Adrenal gland (tissue), 12 donors: ENCODE results near the gene PHACTR3. TPM values are rescaled to one million over a fixed set of nuclear protein-coding genes. Genes with fewer than 3 reads are reported as not detected.

ENCODE experiments used
- DNase-seq, 7 donors: peaks; one replicate each; pipeline ENCODE4 v3.0.0-alpha.2; 2019 to 2020
- H3K27ac ChIP-seq, 5 donors: fragments of 200-600 bp; sonication (generic) in 4 of 5; 1 replicate in 3 of 5; 2 replicates in 2 of 5; pipeline versions ENCODE4 v1.5.1 to v1.8.0; 2016 to 2020; ENCODE audit warnings: mild to moderate bottlenecking in 1 of 5
- H3K27me3 ChIP-seq: fragments of 200-600 bp; 2 replicates; pipeline ENCODE4 v1.8.0; 2021
- H3K36me3 ChIP-seq, 2 donors: fragments of 200-600 bp; replicated peaks in 1 of 2; 1 replicate in 1 of 2; 2 replicates in 1 of 2; pipeline versions ENCODE4 v1.5.1 to v1.8.0; 2018 to 2022
- H3K4me1 ChIP-seq, 2 donors: fragments of 200-600 bp; replicated peaks in 1 of 2; 1 replicate in 1 of 2; 2 replicates in 1 of 2; pipeline versions ENCODE4 v1.5.1 to v1.8.0; 2018 to 2021
- H3K4me3 ChIP-seq, 4 donors: fragments of 200-600 bp; sonication (generic) in 3 of 4; one replicate each; pipeline ENCODE4 v1.5.1; 2016 to 2018
- H3K9me3 ChIP-seq, 3 donors: fragments of 200-600 bp; sonication (generic) in 1 of 3; replicated peaks in 1 of 3; 1 replicate in 2 of 3; 2 replicates in 1 of 3; pipeline versions ENCODE4 v1.5.1 to v1.8.0; 2016 to 2021
- CTCF ChIP-seq, 6 experiments: fragments of 450-650 bp in 4 of 6; fragments of 200-600 bp in 2 of 6; sonication (generic) in 1 of 6; IDR thresholded peaks; 1 replicate in 5 of 6; 2 replicates in 1 of 6; pipeline versions ENCODE4 v1.5.1 to v1.8.0; 2016 to 2021; ENCODE audit warnings: antibody characterized with exemption in 6 of 6, mild to moderate bottlenecking in 2 of 6, moderate library complexity in 1 of 6
- POLR2A ChIP-seq, 2 donors: fragments of 450-650 bp; IDR thresholded peaks; one replicate each; pipeline ENCODE4 v1.6.1; 2017; ENCODE audit warnings: antibody characterized with exemption in 2 of 2, mild to moderate bottlenecking in 2 of 2, moderate library complexity in 1 of 2
- WGBS, 4 donors: extraction: QIAGEN DNeasy Blood & Tissue Kit in 2 of 4; methylation state at CpG; one replicate each; pipeline versions ENCODE4 v1.1.5 to v1.1.7; 2013 to 2017; 5-methylcytosine and 5-hydroxymethylcytosine counted together
- intact Hi-C, 2 donors: fragments of 100-400 bp; cut with DNase I; formaldehyde crosslinking; loops; one replicate each; pipeline versions ENCODE4 v1.14.1 to v1.15.0; 2022 to 2023
- polyA plus RNA-seq, 3 donors: library from polyadenylated mRNA; stranded (reverse); fragments of 200-250 nt in 2 of 3; fragments of 350-450 nt in 1 of 3; fragmentation: Illumina TruSeq in 1 of 3; extraction: RNeasy Lipid Tissue Mini Kit (QIAGEN cat#74804) in 1 of 3; gene quantifications; one replicate each; pipeline ENCODE4 v1.2.3, GENCODE V29; 2013 to 2014
- total RNA-seq, 9 donors: library from RNA; depleted of rRNA in 4 of 9; stranded (reverse); fragments of >200 nt in 4 of 9; fragments of 120-200 nt in 1 of 9; fragmentation: NEBNext Ultra II Directional in 1 of 9; extraction: Animal tissue kit (Norgen Biotek cat#: 25700) in 1 of 9; gene quantifications; one replicate each; pipeline versions ENCODE4 v1.1.0 to v1.2.4, GENCODE V29; 2013 to 2023
- donor health status: healthy with polysubstance abuse.
- donor health status: Bipolar disorder and iron deficiency.
- donor health status: DM: yes; HTN: yes; CAD: no.
- donor health status: DM: no; HTN: no; CAD: no.
- donor health status: DM: no; HTN: no; CAD: no.
- donor health status: DM: yes; HTN: yes; CAD: no.

PHACTR3 gene
- total and polyA plus RNA-seq, 12 donors, result 0.17 to 4.5 (median 0.81) TPM

GRCh38 chr20:59752101-59752586 is 147.8 kb downstream of the PHACTR3 start:
- Histone ChIP-seq H3K9me3 (no peaks in the 10 kb centered on the region), H3K4me3 (no peak overlapping the region), H3K36me3 (no peaks in the 10 kb centered on the region), H3K27ac (no peak overlapping the region), H3K27me3 (peaks cover 38% of the 10 kb centered on the region), H3K4me1 (peaks cover 0 to 6% of the 10 kb centered on the region in 2 donors)
- TF ChIP-seq CTCF (IDR thresholded peaks at IDR 0.05) (no peak), POLR2A (IDR thresholded peaks at IDR 0.05) (no peak)
- DNase-seq, result peak in 2 of 7 donors; percentile 5 to 62
- intact Hi-C loops, result no loop called here
- 32 to 56% (median 43%) methylated on average over 11 to 17 of the region's 17 CpGs for WGBS, 4 donors

- intact Hi-C loops, result no loop called here
- H3K27me3 ChIP-seq, result peaks cover 38% of the 10 kb centered on the region
- peaks cover 0 to 6% of the 10 kb centered on the region in 2 donors for H3K4me1 ChIP-seq
These were observed 148.5 kb downstream of the PHACTR3 start for GRCh38 chr20:59752704-59753460.

GRCh38 chr20:59753836-59754235 is 149.5 kb downstream of the PHACTR3 start:
- H3K27me3 ChIP-seq, result peaks cover 38% of the 10 kb centered on the region
- WGBS, 4 donors, result 63 to 68% (median 65%) methylated on average over 10 of the region's 10 CpGs
- no peaks in the 10 kb centered on the region for H3K9me3 ChIP-seq

More at GRCh38 chr20:59752704-59753460, 148.5 kb downstream of the PHACTR3 start:
- Histone ChIP-seq H3K36me3 (no peaks in the 10 kb centered on the region), H3K4me3 (no peak overlapping the region), H3K9me3 (no peaks in the 10 kb centered on the region), H3K27ac (no peak overlapping the region)
- WGBS, 4 donors, result 42 to 53% (median 49%) methylated on average over 17 to 20 of the region's 20 CpGs
- no peak for TF ChIP-seq POLR2A (IDR thresholded peaks at IDR 0.05)
- TF ChIP-seq CTCF (IDR thresholded peaks at IDR 0.05), result no peak
- DNase-seq, result peak in 1 of 7 donors; percentile 58

More at GRCh38 chr20:59753836-59754235, 149.5 kb downstream of the PHACTR3 start:
- intact Hi-C loops, result no loop called here
- Histone ChIP-seq H3K4me3 (no peak overlapping the region), H3K4me1 (peaks cover 0 to 6% of the 10 kb centered on the region in 2 donors), H3K36me3 (no peaks in the 10 kb centered on the region), H3K27ac (no peak overlapping the region)
- no peak for DNase-seq
- TF ChIP-seq CTCF (IDR thresholded peaks at IDR 0.05), result no peak
- TF ChIP-seq POLR2A (IDR thresholded peaks at IDR 0.05), result no peak
